NCI-H146 treated with DMSO at 0.1 percent for 48 hours (cell line): ENCODE measurements around the gene TMEM144.

Source experiments
- DNase-seq: peaks from one replicate; lab custom pipeline; 2025; ENCODE audit not compliant: unreplicated experiment; lab: John Stamatoyannopoulos, UW

The TMEM144 gene

DNA sequence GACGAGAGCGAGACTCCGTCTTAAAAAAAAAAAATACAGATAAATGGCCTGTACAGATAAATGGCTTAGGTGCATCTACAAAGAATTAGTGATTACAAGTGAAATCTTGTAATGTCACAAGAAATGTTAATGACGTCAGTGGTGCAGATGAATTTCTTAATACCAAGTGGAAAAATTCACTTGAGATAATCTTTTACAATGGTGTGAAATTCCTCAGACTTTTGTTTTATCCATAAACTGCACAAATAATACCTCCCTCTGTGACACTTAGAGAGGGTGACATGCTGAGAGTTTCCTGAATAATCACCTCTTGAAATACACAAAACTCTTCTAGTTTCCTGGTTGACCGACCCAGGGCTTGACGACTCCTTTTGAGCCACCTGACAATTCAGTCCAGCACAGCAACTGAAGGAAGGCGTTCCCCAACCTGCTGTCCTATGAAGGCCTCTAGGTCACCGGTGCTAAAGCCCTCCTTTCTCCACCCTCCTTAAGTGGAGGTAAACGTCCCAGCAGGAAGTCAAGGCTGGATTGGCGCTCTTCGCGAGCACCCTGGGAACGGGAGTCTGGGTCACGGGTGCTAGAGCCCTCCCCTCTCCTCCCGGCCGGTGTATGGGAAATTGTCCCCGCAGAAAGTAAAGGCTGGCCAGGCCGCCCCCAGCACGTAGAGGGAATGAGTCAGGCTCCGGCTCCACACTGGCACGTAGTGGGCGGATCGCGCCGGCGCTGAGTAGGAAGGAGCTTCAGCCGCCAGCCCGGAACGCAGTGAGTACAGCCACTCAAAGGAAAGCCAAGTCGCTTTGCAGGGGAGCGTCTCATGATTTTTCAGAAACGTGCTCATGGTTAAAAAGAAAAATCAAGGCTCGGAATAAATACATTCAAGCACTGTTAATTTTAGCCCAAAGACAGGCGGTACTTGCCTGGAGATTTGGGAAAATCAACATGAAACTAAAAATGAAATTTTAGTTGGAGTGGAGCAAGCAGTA, at the start of gene TMEM144:
Gene TMEM144, plus strand, starts transcription at position 662 of the 983 bp plus-strand sequence. CDS start 2,182 bp downstream, outside the sequence.
- DNase-seq = no peak

DNA sequence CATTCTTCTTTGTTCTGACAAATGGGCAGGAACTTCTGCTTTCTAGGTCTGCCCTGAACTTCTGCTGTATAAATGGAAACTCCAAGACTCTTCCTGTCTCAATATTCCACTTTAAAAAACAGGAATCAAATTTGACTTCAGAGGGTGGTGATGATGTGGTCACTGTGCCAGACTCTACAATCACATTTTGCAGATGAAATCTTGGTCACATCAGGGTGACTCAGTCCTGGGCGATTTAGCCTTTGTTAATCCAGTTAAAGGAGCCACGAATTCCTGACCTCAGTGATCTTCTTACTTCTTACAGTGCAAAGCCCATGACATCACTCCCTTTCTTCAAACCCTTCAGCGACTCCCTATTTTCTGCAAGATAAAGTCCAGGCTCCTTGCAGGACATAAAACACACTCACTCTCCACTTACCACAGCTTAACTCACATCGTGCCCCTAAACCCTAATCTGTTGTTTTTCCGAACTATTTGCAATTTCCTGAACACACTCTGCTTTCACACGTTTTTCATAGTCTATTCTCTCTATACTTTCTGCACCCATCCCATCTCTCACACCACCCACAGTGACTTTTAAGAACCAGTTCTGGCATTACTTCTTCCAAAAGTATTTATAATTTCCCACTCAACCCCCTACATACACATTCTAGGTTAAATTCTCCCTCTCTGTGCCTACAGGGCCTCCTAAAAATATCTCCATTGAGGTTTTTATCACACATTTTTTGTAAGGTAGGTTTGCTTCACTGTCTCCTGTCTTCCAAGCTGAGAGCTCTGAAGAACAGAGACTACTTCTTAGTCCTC, 48.5 kb upstream of the TMEM144 start:
- no peak for DNase-seq

DNA sequence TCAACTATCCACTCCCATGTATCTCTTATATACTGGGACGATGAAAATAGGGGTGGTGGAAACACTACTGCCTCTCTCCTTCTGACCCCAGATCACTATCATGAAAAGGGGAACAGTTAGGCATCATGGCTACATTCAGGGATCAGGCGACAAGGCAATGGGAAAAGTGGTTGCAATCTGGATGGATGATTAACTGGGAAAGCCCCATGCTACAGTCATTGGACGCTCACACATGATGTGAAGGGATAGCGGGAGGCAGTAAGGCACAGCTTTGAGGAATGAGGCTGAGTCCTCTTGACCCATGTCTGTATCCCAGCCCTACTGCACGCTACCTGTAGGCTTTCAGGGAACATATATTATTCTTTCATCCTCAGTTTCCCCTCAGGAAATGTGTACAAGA, 47.7 kb upstream of the TMEM144 start:
- no peak for DNase-seq

DNA sequence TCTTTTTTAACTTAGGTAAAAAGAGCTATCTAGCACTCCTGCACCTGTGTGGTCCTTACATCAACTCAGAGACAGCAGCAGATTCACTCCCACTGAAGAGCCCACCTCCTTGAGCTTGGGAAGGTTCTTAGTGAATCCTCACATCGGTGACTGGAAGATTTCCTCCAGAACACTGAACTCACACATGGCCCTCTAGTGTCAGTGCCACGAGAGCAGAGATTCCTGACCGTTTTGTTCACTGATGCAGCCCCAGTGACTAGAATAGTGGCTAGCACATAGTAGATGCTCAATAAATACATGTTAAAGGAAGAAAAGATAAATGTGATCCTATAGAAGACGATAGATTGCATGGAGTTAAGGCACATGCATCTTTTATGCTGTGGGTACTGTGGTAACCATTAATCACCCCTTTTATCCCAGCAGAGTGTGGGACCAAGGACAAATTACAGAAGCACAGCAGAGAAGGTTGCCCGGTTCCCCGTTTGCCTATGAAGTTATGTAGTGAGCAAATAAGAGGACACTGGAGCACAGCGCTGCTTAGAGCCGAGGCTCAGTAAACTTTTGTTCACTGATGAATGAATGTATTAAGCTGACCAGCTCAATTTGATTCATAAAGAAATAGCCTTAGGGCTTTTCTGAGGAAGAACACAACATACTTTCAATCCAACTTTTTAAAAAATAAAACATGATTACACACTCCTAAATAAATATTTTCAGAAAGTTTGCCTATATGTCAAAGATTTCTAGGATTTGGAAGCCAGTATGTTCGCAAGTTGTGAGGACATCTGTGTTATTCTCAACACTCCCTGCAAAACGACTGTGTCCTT, 46.1 kb upstream of the TMEM144 start:
- no peak for DNase-seq

DNA sequence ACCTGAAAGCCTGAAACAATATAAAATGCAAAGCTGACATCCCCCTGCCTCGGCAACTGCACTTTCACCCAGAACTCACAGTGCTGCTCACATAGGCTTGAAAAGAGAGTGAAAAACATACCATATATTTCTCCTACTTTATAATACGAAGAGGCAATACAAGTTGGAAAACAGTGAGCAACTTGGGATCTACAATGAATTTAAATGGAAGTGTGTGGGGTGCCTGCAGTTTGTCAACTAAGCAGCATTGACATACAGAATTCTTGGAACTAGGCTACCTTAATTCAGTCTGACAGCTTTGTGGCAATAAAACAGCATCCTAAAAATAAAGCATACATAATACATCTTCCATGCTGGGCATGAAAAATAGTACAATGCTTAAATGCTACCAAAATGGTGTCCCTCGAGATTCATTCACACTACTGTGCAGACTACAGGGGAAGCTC, 45.5 kb upstream of the TMEM144 start:
- DNase-seq = no peak

DNA sequence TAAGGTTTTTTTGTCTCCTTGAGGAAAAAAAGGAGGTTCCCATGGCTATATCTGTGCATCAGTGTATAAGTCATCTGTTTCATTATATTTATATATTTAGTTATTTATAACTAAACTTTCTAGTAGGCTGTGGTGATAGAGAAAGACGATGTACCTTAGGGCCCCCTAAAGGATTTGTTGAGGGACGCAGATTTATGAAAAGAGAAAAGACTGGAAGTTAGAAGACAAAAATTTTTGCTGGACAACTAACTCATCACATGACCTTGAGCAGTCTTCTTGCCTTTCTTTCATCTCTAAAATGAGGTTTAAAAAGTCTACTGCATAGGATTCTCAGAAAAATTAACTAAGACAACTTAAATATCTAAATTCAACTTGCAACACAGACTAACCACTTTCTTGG, 43.6 kb upstream of the TMEM144 start:
- no peak for DNase-seq

DNA sequence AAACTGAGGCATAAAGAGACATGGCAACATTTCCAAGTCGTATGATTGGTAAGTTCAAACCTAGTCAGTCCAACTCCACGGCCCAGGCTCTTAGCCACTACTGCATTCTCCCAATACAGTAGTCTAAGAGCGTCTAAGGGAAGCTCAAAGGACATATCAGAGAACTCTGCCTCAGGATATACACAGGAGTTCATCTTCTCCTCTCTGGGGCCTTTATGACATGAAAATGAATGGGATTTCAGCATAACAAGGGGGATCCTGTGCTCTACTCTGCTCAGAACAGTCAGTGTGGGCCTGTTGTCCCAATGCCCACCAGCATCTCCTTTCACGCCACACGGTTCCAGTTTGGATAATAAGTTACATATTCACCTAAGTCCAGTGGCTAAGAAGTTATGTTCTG, 41.7 kb upstream of the TMEM144 start:
- DNase-seq = no peak

DNA sequence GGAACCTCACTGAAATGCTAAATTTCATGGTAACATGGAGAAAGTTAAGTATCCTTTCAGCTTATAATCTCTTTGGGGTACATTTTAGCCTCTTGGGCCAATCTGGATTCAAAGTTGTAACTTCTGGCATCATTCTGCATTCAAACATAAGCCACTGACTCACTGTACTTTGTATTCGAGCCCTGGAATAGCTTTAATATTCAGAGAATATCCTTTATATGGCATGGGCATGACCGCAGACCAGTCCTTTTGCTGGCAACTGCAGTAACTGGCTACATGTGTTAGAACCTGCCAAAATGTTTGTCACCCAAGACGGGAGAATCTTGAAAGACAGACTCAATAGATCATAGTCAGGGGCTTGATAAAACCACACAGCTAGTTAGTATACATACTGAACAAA, 40.8 kb upstream of the TMEM144 start:
- no peak for DNase-seq

DNA sequence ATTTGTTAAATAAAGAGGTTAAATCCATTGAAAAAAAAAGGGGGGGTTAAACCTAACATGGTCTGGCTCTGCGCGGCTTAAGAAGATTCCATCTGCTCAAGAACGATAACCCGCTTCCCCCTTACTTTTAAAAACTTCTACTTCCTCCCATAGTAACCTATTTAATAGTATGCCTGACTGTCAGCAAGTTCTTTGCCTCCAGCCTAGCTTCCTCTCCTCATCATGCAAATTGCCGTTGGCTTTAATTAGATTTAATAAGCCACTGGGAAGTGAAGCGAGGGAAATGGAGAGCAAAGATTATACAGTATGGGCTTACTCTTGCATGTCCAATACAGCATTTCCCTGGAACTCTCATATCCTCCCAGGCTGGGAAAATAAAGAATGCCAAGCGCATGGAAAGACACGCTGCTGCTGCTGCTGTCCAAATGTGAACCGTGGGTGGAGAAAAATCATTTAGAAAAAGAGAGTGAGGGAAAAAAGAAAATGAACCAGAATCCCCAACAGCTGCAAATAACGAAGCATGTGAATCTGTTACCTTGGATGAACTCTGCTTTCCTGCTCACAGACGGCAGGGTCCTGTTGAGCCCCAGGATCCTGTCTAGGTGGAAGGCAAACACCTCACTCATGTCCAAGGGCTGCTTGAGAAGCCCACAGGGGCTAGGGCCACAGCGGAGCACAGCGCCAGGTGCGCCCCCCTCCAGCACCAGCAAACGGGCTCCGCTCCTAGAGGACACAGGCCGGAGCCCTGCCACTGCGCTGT, 40.2 kb upstream of the TMEM144 start:
- no peak for DNase-seq

DNA sequence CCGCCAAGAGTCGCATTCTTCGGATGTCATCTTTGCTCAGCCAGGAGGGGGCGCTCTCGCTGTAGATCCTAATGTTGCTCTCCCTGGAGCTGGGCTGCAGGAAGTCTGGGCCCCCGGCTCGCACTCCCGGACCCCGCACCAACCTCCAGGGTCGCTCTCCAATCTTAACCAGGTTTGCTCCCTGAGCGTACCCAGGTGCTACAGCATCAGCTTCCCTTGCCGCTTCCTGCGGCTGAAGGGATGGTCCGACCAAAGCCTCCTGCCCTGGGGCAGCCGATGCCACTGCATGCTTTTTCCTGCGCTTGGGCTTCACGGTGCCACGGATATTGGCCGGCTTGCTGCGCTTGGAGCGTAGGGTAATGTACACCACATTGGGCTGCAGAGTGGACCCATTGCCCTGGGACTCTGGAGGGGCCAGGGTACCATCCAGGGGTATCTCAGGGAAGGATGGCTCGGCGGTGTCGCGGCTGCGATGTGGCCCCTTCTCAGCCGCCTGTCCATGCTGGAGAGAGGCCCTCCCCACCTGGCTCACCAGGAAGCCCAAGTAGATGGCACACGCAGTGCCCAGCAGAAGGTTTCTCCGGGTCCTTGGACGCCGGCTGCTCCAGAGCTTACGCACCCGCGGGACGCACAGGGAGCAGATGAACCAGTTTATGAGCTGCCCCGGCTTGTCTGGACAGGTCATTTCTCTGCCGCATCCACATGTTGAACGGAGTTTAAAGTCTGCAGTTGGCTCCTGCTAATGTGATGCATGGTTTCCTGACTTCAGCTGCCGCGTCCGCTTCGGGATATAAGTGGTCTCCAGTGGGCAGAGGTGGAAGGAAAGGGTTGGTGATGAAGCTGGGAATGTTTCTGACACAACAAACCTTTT, 39.4 kb upstream of the TMEM144 start:
- DNase-seq = no peak

DNA sequence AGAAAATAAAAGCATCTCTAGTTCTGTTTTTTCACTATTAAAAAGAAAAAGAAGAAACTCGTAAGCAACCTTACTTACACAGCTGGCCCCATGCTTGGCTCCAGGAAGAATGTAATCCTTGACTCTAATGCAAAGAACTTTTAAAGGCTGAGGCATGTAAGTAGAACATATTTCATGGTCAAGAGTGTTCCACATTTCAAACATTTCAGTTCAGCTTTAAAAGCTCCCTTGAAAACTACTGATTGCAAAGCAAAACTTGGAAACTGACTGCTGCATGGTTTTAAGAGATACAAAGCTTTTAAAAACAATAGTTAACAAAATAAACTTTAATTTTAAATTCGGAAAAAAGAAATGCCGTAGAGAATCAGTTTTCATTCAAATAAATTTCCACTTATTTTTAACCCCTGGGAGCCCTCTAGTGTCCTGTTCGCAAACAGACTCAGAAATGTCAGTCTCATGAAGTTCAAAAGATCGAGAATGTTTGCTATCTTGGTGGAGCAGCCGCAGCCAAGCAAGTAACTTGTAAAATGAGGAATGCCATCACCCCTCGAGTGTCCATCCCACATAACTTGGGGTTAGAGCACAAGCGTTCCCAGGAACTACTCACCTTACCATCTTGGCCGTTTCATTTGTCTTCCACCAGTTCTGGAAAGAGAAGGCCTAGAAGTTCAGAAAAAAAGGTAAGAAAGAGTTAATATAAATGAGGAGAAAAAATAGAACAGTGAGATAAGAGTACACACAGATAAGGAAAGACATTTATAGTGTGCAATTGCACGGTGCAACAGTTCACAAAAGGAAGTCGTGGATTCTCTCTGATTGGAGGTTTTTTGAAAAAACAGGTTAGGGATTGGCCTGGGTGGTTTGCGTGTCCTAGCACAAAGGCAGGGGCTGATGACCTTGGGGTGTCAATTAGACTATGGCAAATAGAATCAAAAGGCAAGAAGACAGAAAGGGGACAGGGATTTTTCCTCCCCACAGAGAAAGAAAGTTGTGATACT, 37.7 kb upstream of the TMEM144 start, which contains the start of gene GASK1B:
Gene GASK1B, minus strand, starts transcription at position 765 of the 998 bp plus-strand sequence. CDS start 1,650 bp downstream, outside the sequence.
- DNase-seq = peak; percentile 49

DNA sequence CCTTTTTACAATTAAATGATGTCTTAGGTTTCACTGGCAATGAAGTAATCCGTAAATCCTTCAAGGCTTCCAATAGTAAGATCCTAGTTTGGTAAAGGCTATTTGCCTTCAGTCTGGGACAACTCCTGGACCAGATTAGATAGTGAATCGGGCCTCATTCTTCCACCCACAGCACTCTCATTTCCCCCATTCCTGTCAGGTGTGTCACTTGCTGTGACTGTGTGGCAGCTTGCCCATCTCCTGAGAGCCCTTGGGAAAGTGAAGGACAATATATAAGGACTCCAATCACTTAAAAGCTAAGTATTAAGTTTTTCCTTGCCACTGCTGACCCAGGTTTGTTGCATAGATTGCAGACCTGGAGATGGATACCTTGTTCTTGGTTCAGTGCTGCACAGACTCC, 34.2 kb upstream of the TMEM144 start:
- no peak for DNase-seq

DNA sequence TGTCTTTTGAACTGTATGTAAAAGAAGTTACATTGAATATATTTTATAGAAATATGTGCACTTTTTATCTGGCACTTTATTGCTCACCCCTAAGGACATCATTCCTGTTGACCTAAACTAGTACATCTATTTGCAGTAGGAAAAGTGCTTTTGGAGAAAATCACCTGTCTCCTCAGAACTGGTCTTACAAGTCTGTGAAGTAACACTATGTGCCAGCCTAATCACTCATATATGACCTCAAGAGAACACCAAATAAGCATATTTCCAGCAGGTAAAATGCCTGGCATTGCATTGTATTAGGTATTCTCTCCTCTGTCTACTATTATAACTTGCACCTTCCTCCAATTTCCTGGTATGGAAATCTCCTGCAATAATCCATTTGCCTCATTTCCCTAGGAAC, 33.5 kb upstream of the TMEM144 start:
- DNase-seq = no peak

DNA sequence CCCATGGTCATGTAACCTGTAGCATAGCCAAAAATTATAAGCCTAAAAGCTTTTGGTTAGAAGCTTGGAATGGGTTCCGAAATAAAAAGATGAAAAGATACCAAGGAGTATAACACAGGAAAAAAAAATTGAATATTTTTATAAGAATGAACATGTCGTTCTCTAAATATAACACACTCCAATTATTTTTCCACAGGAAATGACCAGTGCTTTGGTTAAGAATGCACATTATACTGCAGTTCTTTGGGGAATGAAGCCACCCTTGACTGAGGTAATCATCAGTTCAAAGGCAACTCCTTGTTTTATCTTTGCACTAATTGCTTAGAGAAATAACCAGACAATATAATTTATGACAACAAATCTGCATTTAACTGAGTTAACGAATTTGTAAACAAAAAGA, 30.8 kb upstream of the TMEM144 start:
- DNase-seq = no peak

DNA sequence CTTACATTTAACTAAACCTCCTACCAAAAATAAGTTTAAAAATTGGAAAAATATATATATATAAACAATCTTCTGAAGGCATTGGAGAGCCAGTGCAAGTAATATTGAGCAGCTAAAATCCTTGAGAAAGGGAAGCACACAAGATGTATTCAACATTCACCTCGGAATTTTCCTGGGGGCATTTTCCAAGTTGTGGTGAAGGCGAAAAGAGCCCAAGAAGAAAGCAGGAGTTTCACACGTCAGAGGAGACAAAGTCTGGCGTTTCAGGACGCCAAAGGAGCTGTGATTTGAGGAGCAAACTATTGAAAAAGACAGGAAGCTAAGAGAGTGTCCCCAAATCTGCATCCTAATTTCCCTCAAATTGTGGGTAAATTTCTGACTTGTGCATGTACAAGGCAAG, 28.4 kb upstream of the TMEM144 start:
- no peak for DNase-seq

DNA sequence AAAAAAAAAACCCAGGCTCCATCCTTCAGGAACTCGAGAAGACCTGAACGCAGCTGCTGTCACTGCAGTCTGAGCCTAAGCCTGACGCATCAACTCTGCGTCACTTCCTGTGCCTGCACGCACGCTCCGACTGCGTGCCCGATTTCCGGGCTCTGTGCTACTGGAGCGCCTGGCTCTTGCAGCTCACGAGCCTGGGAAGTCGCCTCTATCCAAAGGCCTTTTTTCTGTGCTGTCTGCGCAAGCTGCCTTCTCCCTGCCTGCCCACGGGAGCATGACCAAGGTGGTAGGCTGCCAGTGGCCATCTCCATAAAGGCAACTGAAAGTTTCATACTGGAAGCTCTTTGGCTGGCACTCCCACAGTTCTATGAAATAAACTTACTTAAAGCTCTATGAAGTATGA, 27.6 kb upstream of the TMEM144 start:
- no peak for DNase-seq

DNA sequence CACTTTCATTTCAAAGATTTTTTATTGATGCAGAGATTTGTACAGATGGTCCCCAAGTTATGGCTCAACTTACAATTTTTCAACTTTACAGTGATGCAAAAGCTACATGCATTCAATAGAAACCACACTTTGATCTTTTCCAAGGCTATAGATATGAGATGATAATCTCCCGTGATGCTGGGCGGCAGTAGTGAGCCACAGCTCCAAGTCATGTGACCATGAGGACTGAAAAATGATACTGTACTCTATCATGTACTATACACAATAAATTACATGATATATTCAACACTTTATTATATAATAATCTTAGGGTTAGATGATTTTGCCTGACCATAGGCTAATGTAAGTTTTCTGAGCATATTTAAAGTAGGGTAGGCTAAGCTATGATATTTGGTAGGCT, 23.5 kb upstream of the TMEM144 start:
- DNase-seq = no peak

DNA sequence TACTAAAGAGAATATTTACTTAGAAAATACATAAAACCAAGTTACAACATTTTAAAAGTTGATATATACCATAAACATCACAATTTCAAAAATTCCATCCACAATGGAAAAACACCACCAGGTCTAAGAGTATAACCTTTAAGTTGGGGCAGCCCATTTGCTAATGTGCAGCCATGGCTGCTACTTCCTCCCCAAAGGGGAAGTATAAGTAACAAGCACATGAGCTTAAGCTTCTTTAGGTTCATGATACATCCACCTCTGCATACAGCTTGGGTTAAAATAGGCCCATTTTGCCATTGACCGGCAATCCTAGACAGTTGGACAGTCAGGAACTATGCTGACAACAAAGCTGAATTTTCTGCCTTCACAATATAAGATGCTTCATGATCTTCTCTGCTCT, 20.9 kb upstream of the TMEM144 start:
- no peak for DNase-seq
